Retina (tissue), 1 donor: Measurements from ENCODE around the gene TESMIN.

Experiments
- DNase-seq: peaks from one replicate; pipeline ENCODE4 v3.0.0-alpha.2; 2016

Gene TESMIN

DNA sequence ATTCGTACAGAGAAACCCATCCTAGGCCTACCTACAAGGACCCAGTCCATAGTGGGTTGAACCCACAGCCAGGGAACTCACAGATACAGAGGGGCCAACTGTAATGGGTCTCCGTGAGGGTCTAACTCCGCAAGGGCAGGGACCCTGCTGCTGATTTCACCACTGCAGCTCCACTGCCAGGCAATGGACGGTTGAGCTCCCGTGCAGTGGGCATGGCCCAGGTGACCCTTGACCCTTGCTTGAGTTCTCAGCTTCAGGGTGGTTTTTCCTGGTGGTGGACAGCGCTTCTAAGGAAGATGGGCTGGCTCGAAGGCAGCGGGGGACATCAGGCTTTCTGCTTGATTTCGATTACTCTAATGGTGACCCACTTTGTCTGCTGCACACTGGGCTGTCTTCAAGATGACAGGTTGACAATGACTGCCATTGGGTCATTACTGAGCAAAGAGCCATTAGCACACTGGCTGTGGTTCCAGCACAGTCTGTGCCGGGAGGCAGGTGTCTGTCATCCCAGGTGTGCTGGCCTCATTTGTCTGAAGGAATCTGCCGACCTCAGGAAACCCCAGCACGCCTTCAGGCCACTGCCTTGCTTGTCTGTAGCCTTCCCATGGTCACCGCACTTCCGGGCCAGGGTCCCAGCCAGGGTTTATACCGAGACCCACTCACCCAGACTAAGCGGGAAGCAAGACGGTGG is 70.6 kb downstream of the TESMIN start:
- no peak for DNase-seq

DNA sequence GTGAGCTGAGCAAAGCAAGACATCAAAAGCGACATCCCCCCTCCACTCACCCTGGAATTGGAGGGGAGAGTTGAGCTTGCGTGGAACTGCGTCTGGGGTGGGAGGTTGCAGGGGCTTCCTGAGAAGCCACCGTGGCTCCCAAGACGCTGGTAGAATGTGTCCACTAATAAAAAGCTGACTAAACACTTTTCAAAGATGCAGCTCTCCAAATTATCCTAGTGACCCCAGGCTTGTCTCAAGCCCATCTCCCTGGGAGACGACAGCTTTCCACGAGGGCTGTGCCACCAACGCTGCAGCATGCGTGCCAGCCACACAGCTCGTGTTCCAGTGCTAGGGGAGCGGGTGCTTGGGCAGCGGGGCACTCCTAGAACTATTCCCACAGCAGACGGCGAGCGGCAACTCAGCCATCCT is 73.3 kb downstream of the TESMIN start:
- no peak for DNase-seq

DNA sequence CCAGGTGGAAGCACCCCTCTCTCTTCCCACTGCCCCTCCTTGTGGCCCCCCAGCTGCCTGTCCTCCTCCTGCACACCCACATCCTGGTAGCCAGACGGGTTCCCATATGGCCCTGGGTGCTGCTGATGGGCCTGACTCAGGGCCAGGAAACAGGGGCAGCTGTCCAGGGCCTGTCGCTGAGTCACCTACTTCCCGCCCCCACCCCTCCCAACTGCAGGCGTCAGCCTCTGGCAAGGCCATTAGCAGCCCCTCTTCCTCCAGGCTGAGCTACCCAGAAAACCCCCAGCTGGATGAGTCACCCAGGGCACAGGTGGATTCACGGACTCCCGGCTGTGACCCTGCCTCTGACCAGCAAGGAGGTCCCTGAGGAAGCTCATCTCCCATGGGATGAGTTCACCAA is 73.9 kb downstream of the TESMIN start:
- peak; percentile 53 for DNase-seq

DNA sequence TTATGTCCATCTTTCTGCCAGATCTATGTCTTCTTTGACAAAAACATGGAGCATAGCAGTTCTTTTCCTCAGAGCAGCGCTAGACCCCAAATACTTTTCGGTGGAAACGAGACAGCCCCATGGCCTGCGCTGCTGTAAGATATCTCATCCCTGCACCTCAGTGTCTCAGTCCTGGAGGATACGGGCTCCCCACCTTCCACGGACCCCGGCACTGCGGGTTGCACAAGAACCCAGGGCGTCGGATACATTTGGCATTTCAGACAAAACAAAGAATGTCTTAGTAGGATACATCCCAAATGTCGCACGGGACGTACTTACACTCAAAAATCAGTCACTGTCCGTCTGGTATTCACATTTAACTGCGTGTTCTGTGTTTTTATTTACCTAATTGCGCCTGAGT is 76.9 kb downstream of the TESMIN start:
- DNase-seq: no peak

DNA sequence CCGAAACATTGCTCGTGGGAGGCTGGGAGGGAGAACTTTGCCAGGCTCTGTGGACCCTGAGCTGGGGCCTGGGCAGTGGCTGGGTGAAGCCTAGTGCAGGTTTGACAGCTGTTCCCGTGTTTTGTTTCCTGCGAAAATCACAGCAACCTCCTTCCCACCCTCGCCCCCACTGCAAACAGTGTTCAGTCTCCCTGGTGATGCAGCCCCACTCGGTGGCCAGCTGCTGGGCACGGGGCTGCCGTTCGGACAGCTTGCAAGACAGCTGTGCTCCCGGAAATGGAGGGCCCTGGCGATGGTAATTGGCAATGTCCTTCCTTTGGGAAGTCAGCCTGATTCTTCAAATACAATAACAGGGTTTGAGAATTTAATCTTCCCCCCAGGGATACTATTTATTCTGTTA is 77.3 kb downstream of the TESMIN start:
- peak; percentile 46 for DNase-seq

DNA sequence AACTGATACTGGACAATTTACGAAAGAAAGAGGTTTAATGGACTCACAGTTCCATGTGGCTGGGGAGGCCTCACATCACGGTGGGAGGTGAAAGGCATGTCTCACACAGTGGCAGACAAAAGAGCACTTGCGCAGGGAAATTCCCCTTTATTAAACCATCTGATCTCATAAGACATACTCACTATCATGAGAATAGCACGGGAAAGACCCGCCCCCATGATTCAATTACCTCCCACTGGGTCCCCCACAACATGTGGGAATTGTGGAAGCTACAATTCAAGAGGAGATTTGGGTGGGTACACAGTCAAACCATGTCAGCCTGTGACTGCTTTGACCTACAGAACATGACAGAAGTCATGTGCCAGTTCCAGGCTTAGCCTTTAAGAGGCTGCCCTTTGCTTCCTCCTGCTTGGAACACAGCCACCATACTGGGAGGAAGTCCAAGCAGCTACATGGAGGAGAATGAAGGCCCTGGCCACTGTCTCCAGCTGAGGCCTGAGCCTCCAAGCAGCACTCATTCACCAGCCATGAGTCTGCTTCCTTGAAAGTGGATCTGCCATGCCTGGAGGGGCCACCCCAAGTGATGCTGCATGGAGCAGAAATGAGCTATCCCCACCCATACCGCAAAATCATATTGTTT is 77.9 kb downstream of the TESMIN start:
- DNase-seq: no peak

DNA sequence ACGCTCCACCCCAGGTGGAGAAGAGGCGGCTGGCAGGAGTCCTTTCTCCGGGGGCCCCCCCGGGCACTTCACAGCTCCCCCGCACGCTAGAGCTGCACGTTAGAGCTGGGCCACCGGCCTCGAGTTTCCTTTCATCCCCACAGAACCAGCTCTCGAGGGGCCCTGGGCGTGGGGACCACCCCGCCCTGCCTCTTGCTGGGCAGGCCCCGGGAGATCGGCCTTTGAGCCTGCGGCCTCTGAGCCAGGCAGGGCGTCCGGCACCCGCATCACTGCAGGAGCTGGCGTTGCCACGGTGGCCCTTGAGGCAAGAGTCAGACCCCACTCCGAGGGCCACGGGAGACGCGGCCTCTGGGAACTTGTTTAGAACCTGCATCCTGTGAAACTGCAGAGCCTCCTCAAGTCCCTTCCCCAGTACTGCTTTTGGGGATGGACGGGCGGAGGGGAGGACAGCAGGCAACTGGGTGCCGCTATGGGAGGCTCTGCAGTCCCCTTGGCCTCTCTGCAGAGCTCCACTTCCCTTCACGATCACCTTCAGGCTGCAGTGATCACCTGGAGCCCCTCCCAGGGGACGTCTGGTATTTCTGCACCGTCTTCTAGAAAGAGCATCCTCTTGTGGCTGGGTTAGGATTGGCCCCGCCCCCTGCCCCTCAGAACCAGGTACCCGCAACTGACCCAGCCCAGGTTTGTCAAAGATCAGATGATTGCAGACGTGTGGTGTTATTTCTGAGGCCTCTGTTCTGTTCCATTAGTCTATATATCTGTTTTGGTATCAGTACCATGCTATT is 80.9 kb downstream of the TESMIN start:
- no peak for DNase-seq

DNA sequence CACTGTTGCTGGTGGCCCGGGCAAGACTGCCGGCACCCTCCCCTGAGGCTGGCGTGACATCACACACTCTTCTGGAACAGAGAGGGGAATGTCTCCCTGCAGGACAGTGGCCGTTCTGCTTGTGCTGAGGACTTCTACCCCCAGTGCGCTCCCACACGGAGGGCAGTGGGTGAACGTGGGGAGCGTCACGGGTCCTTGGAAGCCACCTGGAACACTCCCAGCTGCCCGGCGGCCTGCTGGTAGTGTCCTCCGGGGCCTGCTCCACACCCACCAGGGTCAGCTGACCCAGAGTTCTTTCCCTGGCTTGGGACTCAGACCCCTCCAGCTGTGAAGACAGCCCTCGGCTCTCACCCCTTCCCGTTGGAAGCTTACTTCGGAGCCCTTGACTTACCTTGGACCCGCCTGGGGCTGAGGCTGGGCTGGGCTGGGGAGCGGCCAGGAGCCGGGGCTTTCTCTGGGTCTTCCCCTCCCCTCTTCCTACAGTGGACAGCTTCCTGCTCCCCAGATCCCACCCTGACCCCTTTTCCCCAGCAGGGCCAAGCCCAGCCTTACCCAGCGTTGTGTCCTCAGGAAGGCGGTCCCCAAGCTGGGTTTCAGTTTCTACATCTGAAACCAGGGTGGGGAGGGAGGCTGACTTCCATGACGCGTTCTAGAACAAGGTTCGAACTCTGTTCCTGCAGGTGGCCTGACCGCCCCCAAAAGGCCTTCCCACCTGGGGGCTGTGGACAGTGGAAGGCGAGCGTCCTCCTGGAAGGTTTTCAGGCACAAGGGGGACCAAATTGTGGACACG is 81.8 kb downstream of the TESMIN start:
- no peak for DNase-seq

DNA sequence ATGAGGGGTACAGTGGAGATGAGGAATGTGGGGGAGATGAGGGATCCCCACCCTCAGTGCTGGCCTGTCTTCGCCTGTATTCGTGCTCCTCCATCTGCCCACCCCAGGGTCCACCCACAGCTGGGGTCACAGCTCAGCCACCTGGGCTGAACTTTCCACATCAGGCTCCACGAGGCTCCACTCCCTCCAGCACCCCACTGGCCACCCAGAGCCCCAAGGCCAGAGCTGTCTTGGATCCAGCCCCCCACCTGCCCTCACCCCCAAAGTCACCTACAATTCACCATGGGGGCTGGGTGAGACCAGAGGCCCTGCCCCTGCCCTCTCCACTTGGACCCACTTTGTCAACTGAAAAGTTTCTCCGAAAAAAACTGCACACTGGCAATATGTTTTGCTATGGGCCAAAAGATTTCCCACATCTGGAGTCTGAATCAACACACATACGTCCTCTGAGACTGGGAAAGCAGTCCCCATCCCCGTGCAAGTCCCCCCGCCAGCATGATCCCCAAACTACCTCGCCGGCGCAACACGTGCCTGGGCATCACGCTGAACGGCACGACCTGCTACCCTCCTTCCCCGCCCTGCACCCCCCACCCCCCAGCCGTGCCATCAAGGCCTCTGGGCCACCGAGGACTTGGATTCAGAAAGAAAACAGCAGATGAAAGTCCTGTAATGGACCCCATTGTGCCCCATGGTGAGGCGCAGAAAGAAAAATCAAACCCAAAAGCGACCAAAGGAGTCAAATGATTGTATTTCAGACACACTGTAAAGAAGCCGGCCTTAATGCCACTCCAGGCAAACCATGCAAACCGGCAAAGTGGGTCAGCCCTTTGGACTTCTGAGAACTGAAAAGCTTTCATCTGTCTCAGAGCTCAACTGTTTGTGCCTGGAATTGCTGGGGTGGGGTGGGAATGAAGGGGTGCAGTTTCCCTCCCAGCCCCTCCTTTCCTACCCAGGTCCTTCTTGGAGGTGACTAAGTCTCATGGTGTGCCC is 83.5 kb downstream of the TESMIN start:
- DNase-seq: no peak

DNA sequence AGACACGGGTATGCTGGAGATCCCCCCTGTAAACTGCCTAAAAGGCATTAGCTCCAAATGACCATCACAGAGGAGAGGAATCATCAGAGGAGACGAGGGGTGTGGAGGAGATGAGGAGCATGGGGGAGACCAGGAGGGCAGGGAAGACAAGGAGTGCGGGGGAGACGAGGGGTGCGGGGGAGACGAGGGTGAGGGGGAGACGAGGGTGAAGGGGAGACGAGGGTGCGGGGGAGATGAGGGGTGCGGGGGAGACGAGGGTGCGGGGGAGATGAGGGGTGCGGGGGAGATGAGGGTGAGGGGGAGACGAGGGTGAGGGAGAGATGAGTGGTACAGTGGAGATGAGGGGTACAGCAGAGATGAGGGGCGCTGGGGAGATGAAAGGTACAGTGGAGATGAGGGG is 84.5 kb downstream of the TESMIN start:
- no peak for DNase-seq

DNA sequence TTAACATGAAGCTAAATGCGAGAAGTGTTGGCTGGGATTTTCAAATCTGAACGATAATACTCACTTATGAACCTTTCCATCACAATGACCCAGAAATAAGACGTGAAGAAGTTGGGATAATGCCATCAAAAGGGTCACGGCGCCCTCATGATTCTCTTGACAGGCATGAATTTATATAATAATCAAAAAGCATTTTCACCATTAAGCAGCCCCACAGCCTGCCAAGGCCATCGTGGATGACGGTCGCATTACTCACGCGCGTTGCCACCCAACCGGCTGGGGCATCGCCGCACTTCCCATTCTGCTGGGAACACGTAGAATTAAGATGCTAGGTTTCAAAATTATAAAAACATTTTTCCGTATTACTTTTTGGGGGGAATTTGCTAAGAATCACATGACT is 85.9 kb downstream of the TESMIN start:
- DNase-seq: no peak

DNA sequence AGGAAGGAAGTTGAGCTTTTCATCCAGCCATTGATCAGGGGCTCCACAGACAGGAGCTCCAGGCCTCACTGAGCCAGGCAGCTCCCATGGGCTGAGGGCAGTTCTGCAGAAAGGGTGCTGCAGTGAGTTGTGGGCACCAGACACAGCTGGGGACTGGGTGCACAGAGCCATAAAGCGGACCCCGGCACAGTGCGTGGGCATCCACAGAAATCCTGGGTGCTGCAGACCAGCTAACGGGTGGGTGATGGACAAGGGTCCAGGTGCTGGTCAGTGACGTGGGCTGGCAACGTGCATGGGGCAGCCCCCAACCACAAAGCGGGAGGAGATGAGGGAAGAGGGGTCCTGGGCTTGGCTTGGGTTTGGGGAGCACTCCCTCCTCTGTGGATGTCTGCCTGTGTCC is 86.4 kb downstream of the TESMIN start:
- DNase-seq: no peak

DNA sequence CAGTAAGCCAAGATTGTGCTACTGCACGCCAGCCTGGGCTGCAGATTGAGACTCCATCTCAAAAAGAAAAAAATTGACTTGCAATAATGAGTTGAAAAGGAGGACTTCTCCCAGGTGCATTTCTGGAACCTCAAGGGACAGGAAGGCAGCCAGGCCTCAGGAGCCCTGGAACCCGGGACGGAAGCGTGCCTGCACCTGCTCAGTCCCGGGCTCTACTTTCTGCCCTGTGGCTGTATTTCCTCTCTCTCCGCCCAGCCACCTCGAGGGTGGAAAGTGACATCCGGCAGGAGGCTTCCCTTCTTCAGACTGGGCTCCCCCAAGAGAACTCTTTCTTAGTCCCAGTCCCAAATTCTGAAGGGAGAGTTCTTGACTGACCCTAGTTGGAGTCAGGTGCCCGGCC is 87.2 kb downstream of the TESMIN start:
- DNase-seq: no peak

DNA sequence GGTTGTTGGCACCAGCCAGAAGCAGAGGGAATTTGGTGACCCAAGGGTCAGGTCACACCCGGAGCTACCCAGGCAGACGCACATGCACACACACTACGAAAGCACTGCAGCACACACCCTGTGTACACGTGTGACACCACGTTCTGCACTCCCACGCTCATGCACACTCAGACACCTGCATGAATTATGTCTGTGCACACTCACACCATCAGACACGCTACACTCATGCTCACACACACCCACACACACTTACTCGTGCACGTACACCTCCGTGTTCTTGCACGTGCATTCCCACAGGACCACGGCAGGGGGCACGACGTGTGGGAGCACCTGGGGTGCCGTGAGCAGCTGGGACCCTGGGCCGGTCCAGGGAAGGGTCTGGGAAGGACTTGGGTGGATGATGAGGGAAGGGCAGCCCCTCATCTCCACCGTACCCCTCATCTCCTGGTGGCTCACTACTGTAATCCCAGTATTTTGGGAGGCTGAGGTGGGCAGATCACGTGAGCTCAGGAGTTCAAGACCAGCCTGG is 87.8 kb downstream of the TESMIN start:
- DNase-seq: no peak

DNA sequence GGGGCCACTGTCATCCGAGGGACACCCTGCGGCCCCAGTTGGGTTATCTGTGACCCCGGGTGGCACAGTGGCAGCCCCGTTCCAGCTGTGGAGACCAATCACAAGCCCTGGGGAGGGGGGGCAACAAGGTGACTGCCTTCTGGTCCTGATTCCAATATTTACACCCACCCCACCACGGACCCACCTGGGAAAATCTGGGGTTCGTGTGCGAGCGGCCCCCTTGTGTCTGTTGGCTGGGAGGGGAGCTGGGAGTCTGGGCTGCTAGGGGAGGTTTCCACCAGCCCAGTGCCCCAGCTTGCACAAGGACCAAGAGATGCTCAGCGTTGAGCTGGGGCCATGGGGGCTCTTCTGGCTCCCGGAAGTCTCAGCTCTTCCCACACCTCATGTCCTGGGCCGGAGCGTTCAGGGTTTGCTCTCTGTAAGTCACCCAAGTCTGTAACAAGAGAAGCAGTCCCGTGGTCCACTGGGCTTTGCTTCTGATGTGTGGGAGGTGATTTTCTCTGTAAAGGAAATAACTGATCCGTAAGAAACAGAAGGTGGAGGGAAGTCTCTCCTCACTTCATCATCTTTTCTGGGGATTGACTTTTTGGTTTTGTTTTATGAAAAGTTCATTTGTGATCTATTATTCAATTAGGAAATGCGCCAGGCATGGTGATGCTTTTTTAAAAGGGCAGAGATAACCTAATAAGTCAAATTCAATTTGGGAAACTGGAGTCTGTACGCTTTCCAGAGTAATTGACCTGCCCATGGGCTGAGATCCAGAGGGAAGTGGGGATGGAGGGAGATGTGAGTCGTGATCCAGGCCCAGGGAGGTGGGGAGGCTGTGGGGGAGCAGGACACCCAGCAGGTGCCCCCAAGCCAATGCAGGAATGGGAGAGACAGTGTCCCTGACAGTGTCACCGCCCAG is 89.4 kb downstream of the TESMIN start:
- no peak for DNase-seq

DNA sequence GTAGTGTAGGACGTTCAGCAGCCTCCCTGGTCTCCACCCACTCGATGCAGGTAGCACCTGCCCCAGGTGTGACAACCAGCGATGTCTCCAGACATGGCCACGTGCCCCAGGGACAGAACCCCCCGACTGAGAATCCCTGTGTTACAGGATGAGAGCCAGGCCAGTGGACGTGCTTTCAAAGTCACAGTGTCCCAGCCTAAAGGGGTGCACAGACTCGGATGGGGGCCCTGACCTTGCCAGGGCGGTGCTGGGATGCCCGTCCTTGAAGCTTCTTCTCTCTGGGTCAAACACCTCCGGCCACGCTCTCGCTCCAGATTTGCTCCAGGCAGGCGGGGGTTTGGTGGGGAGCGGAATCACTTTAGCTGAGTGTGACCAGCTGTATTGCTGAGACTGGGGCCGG is 90.3 kb downstream of the TESMIN start:
- no peak for DNase-seq

DNA sequence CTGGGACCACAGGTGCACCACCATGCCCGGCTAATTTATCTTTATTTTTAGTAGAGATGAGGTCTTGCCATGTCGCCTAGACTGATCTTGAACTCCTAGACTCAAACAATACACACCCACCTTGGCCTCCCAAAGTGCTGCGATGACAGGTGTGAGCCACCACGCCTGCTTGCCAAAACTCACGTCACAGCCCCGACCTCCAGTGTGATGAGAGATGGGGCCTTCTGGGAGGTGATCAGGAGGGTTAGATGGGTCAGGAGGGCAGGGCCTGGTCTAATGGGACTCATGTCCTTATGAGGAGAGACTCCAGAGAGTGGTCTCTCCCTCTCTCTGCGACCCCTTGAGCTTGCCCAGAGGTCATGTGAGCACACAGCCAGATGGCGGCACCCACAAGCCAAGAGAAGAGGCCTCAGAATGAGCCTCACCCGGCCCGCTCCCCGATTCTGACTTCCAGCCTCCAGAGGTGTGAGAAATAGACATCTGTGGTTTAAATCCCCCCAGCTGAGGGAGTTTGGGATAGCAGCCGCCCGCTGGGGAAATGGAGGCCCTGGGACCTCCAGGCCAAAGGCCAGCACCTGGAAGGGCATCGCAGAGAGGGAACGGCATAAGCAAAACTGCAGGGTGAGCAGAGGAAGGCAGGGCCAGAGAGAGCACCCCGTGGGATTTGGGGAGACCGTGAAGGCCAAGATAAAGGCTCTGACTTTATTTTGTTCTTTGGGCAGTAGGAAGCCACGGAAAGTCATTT is 91.1 kb downstream of the TESMIN start:
- DNase-seq: no peak

DNA sequence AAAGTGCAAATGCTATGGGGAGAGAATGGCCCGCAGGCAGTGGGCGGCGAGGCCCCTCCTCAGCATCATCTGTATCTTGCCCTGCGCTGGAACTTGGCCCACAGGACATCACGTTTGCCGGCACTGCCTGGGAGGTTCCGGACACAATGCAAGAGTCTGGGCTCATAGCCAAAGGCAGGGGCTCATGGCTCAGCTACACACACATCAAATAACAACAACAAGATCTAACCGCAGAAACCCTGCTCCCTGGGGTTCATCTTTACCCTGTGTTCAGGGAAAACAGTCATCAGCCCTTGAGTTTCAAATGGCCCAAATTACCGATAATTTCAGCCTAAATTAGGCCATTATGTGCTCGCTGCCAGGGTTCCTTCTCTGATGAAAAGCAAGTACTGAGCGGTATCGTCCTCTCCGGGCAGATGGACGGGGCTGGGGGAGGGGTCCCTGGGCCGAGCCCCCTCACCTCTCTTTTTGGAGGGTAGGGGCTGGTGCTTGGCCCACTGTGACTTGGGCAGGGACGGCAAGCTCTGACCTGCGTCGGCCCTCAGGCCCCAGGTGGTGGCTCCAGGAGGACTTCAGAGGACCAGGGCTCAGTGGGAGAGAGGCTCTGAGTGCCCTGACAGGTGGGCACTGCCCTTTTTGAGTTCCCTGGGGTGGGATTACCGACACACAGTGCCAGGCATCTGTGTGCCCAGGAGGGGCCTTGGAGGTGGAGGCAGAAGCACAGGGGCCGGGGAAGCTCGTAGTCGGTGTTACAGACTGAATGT is 92.0 kb downstream of the TESMIN start:
- no peak for DNase-seq

DNA sequence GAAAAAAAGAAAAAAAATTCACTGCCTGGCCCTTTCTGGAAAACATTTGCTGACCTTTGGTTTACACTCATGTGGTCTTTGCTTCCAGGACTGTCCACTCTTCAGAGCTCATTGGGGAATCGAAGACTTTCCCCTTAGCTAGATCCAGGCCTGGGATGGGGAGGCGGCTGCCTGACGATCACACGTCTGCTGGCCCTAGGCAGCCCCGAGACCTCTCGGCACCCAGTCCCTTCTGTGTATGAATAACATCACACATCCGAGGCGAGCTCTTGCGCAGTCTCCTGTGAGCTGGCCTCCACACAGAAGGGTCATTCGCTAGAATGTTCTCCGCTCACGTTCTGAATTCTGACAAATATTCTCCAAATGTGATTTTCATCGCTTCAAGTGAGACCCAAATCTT is 92.7 kb downstream of the TESMIN start:
- DNase-seq: no peak
